Measurements from ENCODE around the gene ABLIM1. TPM values are rescaled to one million over a fixed set of nuclear protein-coding genes. Genes with fewer than 3 reads are reported as not detected.

ABLIM1 gene
- total and polyA plus RNA-seq, 2 of the 13 experiments (the other 11 are each of a cell fraction or from before 2014, with no cell fraction given), result 59.4 to 92.7 TPM

- no peak overlapping the region for H3K27ac ChIP-seq (ENCODE audit: extremely low read length, insufficient read depth, low read length)
- WGBS (ENCODE audit: low lambda C conversion rate), result 68% methylated on average over 5 of the region's 8 CpGs
- H3K27me3 ChIP-seq (ENCODE audit: control insufficient read depth in 1 of 2, insufficient read depth in 2 of 2, low read length in 2 of 2), result no peaks in the 10 kb centered on the region
- H4K20me1 ChIP-seq (ENCODE audit: insufficient read depth, low read length), result no peaks in the 10 kb centered on the region
- FAIRE-seq (no peak), DNase-seq (ENCODE audit: low spot score) (no peak), ATAC-seq (no peak)
- H3K36me3 ChIP-seq (replicated peaks in 1 of 2; ENCODE audit: control insufficient read depth in 1 of 2, insufficient read depth in 2 of 2, low read length in 2 of 2), result no peaks in the 10 kb centered on the region
- H3K4me1 ChIP-seq (ENCODE audit: insufficient read depth, low read length), result peaks cover 12% of the 10 kb centered on the region
- in situ Hi-C loops (cut with HindIII; ENCODE audit: extremely low pct_ligation_motif_present, low pct_unique_long_range_greater_than_20kb), result no loop called here
- H3K79me2 ChIP-seq (ENCODE audit: insufficient read depth, low read length), result no peaks in the 10 kb centered on the region
- ChIA-PET POLR2A (no interaction called here), CTCF (ENCODE audit: low intra/inter-chr PET ratio, low total read pairs) (no interaction called here)
- intact Hi-C loops (cut with micrococcal nuclease; ENCODE audit: unreplicated experiment), result no loop called here
- BruUV-seq (replicated peaks), result no TSS peak
- H3K4me3 ChIP-seq (replicated peaks in 1 of 3; ENCODE audit: insufficient read depth in 1 of 3, low read depth in 2 of 3, low read length in 3 of 3), result no peak overlapping the region
- no peak overlapping the region for H3K4me2 ChIP-seq (ENCODE audit: low read depth, low read length)
- H2AFZ ChIP-seq (ENCODE audit: low read length), result no peak overlapping the region
- H3K9me3 ChIP-seq (ENCODE audit: low read length), result no peaks in the 10 kb centered on the region
- H3K9ac ChIP-seq (ENCODE audit: insufficient read depth, low read depth, low read length), result no peak overlapping the region
- TF ChIP-seq CBX1 (IDR thresholded peaks at IDR 0.05; ENCODE audit: low read depth), result no peak
- TF ChIP-seq MED1 (CRISPR knock-in tag; IDR thresholded peaks at IDR 0.05), result no peak
- no peak for TF ChIP-seq RBM22 (optimal IDR thresholded peaks at IDR 0.05; ENCODE audit: low read length)
- TF ChIP-seq UBTF (CRISPR knock-in tag; IDR thresholded peaks at IDR 0.05), result no peak
- TF ChIP-seq NR1H2 (CRISPR knock-in tag; IDR thresholded peaks at IDR 0.05; ENCODE audit: borderline replicate concordance, low read depth), result no peak
- TF ChIP-seq RELA (CRISPR knock-in tag; IDR thresholded peaks at IDR 0.05), result no peak
- no peak for TF ChIP-seq ARID4A (CRISPR knock-in tag; IDR thresholded peaks at IDR 0.05; ENCODE audit: borderline replicate concordance)
- no peak for TF ChIP-seq ZSCAN21 (CRISPR knock-in tag; IDR thresholded peaks at IDR 0.05; ENCODE audit: borderline replicate concordance)
- no peak for TF ChIP-seq MAFG (CRISPR knock-in tag; IDR thresholded peaks at IDR 0.05)
- TF ChIP-seq ZXDC (CRISPR knock-in tag; IDR thresholded peaks at IDR 0.05), result no peak
- no peak for TF ChIP-seq ZNF33B (CRISPR knock-in tag; IDR thresholded peaks at IDR 0.05)
Observed at GRCh38 chr10:114540236-114540635, 117.8 kb downstream of the ABLIM1 start.

Measured in HepG2 (cell line).